Measurements from ENCODE around the gene PAX2.

The PAX2 gene

GRCh38 chr10:100760726-100761125 is 15.3 kb downstream of the PAX2 start:
- DNase-seq: no peak

GRCh38 chr10:100761191-100761590 is 15.8 kb downstream of the PAX2 start:
- no peak for DNase-seq

- no peak for DNase-seq
These were observed 17.8 kb downstream of the PAX2 start for GRCh38 chr10:100763043-100763747.

GRCh38 chr10:100766693-100767421 is 21.5 kb downstream of the PAX2 start:
- DNase-seq: no peak

- DNase-seq: no peak
These were observed 22.0 kb downstream of the PAX2 start for GRCh38 chr10:100767422-100767775.

GRCh38 chr10:100769481-100769880 is 24.1 kb downstream of the PAX2 start:
- no peak for DNase-seq

- no peak for DNase-seq
These were observed 28.3 kb downstream of the PAX2 start for GRCh38 chr10:100773646-100774045.

GRCh38 chr10:100774223-100774622 is 28.8 kb downstream of the PAX2 start:
- DNase-seq: no peak

- no peak for DNase-seq
These were observed 29.5 kb downstream of the PAX2 start for GRCh38 chr10:100774876-100775275.

- DNase-seq: no peak
These were observed 30.0 kb downstream of the PAX2 start for GRCh38 chr10:100775386-100775785.

GRCh38 chr10:100775871-100776270 is 30.5 kb downstream of the PAX2 start:
- no peak for DNase-seq

GRCh38 chr10:100776671-100777070 is 31.3 kb downstream of the PAX2 start:
- no peak for DNase-seq

GRCh38 chr10:100779329-100779728 is 33.9 kb downstream of the PAX2 start:
- DNase-seq: no peak

GRCh38 chr10:100780324-100780723 is 34.9 kb downstream of the PAX2 start:
- DNase-seq: no peak

GRCh38 chr10:100781145-100781665 is 35.8 kb downstream of the PAX2 start:
- no peak for DNase-seq

GRCh38 chr10:100782461-100783244 is 37.3 kb downstream of the PAX2 start:
- DNase-seq: no peak

GRCh38 chr10:100784126-100784525 is 38.7 kb downstream of the PAX2 start:
- no peak for DNase-seq

GRCh38 chr10:100786591-100786990 is 41.2 kb downstream of the PAX2 start:
- DNase-seq: no peak

- no peak for DNase-seq
These were observed 42.9 kb downstream of the PAX2 start for GRCh38 chr10:100788002-100788903.

GRCh38 chr10:100790761-100791208 is 45.4 kb downstream of the PAX2 start:
- no peak for DNase-seq

- no peak for DNase-seq
These were observed 46.1 kb downstream of the PAX2 start for GRCh38 chr10:100791369-100792058.

- DNase-seq: no peak
These were observed 47.2 kb downstream of the PAX2 start for GRCh38 chr10:100792574-100792973.
